Ovary (tissue), 3 donors: ENCODE data around the gene SCLT1.

Experiments used
- EP300 ChIP-seq: sonication (generic); formaldehyde crosslinking; IDR thresholded peaks from one replicate; pipeline ENCODE4 v1.6.1; 2017; ENCODE audit warnings: antibody characterized with exemption
- POLR2A ChIP-seq: fragments of 450-650 bp; IDR thresholded peaks from one replicate; pipeline ENCODE4 v1.6.1; 2017; ENCODE audit warnings: antibody characterized with exemption, mild to moderate bottlenecking, moderate library complexity
- TF ChIP-seq, protein P1 (sequence below), 3 donors: fragments of 450-650 bp in 2 of 3; fragments of 200-600 bp in 1 of 3; IDR thresholded peaks; one replicate each; pipeline versions ENCODE4 v1.5.1 to v1.8.0; 2016 to 2022; ENCODE audit warnings: antibody characterized with exemption in 3 of 3, mild to moderate bottlenecking in 1 of 3
- donor health status: DM: no; HTN: no; CAD: no.

DNA sequence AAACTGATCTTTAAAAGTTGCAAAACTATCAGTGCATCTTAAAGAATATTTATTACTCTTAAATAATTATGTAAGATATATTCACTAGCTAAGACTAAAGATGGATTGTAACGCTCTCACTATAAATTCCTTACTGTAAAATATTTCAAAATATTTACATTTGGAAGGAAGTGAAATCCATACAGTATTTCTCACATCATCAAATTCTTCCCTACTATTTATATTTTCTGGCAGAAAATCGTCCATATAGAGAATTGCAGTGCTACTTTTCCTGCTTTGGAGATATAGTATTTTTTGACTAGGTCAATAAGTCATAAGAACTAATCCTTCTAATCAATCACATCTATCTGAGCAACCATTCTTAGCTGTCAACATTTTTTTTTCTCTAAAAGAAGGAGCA is 52.9 kb downstream of the SCLT1 start:
- TF ChIP-seq, protein P1, sequence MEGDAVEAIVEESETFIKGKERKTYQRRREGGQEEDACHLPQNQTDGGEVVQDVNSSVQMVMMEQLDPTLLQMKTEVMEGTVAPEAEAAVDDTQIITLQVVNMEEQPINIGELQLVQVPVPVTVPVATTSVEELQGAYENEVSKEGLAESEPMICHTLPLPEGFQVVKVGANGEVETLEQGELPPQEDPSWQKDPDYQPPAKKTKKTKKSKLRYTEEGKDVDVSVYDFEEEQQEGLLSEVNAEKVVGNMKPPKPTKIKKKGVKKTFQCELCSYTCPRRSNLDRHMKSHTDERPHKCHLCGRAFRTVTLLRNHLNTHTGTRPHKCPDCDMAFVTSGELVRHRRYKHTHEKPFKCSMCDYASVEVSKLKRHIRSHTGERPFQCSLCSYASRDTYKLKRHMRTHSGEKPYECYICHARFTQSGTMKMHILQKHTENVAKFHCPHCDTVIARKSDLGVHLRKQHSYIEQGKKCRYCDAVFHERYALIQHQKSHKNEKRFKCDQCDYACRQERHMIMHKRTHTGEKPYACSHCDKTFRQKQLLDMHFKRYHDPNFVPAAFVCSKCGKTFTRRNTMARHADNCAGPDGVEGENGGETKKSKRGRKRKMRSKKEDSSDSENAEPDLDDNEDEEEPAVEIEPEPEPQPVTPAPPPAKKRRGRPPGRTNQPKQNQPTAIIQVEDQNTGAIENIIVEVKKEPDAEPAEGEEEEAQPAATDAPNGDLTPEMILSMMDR (IDR thresholded peaks at IDR 0.05), result no peak
- TF ChIP-seq POLR2A (no peak), EP300 (no peak)
